Smooth muscle cell (in vitro differentiated cells): Measurements from ENCODE around the gene FHIT. TPM values are rescaled to one million over a fixed set of nuclear protein-coding genes. Genes with fewer than 3 reads are reported as not detected.

ENCODE experiments used
- DNase-seq: peaks from one replicate; lab custom pipeline; 2025; ENCODE audit not compliant: unreplicated experiment; lab: John Stamatoyannopoulos, UW
- H2AFZ ChIP-seq: fragments of 200-600 bp; sonication (generic); 2 replicates; pipeline ENCODE4 v1.6.0; 2016; ENCODE audit warnings: antibody characterized with exemption, low read depth, mild to moderate bottlenecking
- H3F3A ChIP-seq: fragments of 200-600 bp; sonication (generic); 2 replicates; pipeline ENCODE4 v1.6.0; 2017; ENCODE audit warnings: antibody characterized with exemption, low read depth
- H3K27ac ChIP-seq: fragments of 200-600 bp; sonication (generic); 2 replicates; pipeline ENCODE4 v1.5.1; 2016; ENCODE audit warnings: low read depth, mild to moderate bottlenecking
- H3K27me3 ChIP-seq: fragments of 200-600 bp; sonication (generic); 2 replicates; pipeline ENCODE4 v1.6.1; 2016; ENCODE audit warnings: low read depth, mild to moderate bottlenecking
- H3K36me3 ChIP-seq: fragments of 200-600 bp; sonication (generic); 2 replicates; pipeline ENCODE4 v1.5.1; 2016; ENCODE audit warnings: low read depth
- H3K4me1 ChIP-seq: fragments of 200-600 bp; sonication (generic); 2 replicates; pipeline ENCODE4 v1.5.1; 2016; ENCODE audit warnings: low read depth
- H3K4me2 ChIP-seq: fragments of 200-600 bp; sonication (generic); 2 replicates; pipeline ENCODE4 v1.6.0; 2016; ENCODE audit warnings: mild to moderate bottlenecking
- H3K4me3 ChIP-seq: fragments of 200-600 bp; sonication (generic); 2 replicates; pipeline ENCODE4 v1.5.1; 2016; ENCODE audit warnings: mild to moderate bottlenecking
- H3K79me2 ChIP-seq: fragments of 200-600 bp; sonication (generic); 2 replicates; pipeline ENCODE4 v1.6.0; 2016; ENCODE audit warnings: low read depth, mild to moderate bottlenecking
- H3K9ac ChIP-seq: fragments of 200-600 bp; sonication (generic); 2 replicates; pipeline ENCODE4 v1.6.0; 2016; ENCODE audit warnings: low read depth
- H3K9me3 ChIP-seq: fragments of 200-600 bp; sonication (generic); replicated peaks from 2 replicates; pipeline ENCODE4 v1.5.1; 2016; ENCODE audit warnings: low read depth
- H4K20me1 ChIP-seq: fragments of 200-600 bp; sonication (generic); 2 replicates; pipeline ENCODE4 v1.6.0; 2016; ENCODE audit warnings: low read depth
- WGBS: methylation state at CpG from one replicate; pipeline ENCODE4 v1.1.7; 2016; ENCODE audit warnings: low lambda C conversion rate; 5-methylcytosine and 5-hydroxymethylcytosine counted together
- polyA plus RNA-seq: library from polyadenylated mRNA; unstranded; fragments of >200 nt; fragmentation: Nextera tagmentation; extraction: Ambion mirVana; gene quantifications from 2 replicates; pipeline ENCODE4 v1.2.1, GENCODE V29; 2016
- total RNA-seq: library from RNA; depleted of rRNA; stranded (reverse); fragments of >200 nt; gene quantifications from 2 replicates; pipeline ENCODE4 v1.2.3, GENCODE V29; 2014
- TF ChIP-seq, protein P1 (sequence below): fragments of 200-600 bp; sonication (generic); IDR thresholded peaks from 2 replicates; pipeline ENCODE4 v1.5.1; 2017; ENCODE audit warnings: borderline replicate concordance, mild to moderate bottlenecking, antibody characterized with exemption; ENCODE audit not compliant: insufficient read depth, poor library complexity, severe bottlenecking

FHIT gene
- total and polyA plus RNA-seq, 2 experiments from 2014 or later = 5.9 to 6.7 TPM

DNA sequence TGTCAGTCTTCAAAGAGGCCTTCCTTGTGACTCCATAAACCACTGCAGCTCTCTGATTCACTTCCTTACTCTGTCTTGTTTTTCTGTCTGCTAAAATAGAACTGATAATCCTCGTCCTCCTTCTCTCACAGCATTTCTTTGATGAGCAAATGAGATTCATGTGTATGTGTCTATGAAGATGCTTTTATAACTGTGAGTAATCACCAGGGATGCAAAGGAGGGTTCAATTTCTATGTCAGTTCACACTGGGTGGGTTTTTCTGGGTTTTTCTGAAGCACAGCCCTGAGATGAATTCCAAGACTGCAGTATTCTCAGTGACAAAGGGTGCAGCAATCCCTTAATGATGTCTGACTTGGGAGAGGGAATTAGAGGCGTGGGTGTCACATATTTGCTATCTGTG is 1454.8 kb downstream of the FHIT start:
- H3K36me3 ChIP-seq = no peaks in the 10 kb centered on the region
- H3K79me2 ChIP-seq = no peaks in the 10 kb centered on the region
- H3K9me3 ChIP-seq = no peaks in the 10 kb centered on the region
- H3K9ac ChIP-seq = peak overlapping the region; percentile 62
- no peak for DNase-seq
- H2AFZ ChIP-seq = peak overlapping the region; percentile 15
- H3K4me1 ChIP-seq = peaks cover 23% of the 10 kb centered on the region
- H3K4me2 ChIP-seq = peak overlapping the region; percentile 25
- no peak overlapping the region for H3K4me3 ChIP-seq
- 30% methylated on average over 2 of the region's 2 CpGs for WGBS
- H3K27ac ChIP-seq = peak overlapping the region; percentile 96
- no peaks in the 10 kb centered on the region for H4K20me1 ChIP-seq
- H3F3A ChIP-seq = no peaks in the 10 kb centered on the region
- H3K27me3 ChIP-seq = no peaks in the 10 kb centered on the region
- TF ChIP-seq, protein P1, sequence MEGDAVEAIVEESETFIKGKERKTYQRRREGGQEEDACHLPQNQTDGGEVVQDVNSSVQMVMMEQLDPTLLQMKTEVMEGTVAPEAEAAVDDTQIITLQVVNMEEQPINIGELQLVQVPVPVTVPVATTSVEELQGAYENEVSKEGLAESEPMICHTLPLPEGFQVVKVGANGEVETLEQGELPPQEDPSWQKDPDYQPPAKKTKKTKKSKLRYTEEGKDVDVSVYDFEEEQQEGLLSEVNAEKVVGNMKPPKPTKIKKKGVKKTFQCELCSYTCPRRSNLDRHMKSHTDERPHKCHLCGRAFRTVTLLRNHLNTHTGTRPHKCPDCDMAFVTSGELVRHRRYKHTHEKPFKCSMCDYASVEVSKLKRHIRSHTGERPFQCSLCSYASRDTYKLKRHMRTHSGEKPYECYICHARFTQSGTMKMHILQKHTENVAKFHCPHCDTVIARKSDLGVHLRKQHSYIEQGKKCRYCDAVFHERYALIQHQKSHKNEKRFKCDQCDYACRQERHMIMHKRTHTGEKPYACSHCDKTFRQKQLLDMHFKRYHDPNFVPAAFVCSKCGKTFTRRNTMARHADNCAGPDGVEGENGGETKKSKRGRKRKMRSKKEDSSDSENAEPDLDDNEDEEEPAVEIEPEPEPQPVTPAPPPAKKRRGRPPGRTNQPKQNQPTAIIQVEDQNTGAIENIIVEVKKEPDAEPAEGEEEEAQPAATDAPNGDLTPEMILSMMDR = no peak

- peak overlapping the region; percentile 15 for H2AFZ ChIP-seq
- WGBS = 96% methylated on average over 7 of the region's 7 CpGs
- H3K27me3 ChIP-seq = no peaks in the 10 kb centered on the region
- H3K27ac ChIP-seq = peak overlapping the region; percentile 96
- TF ChIP-seq, protein P1 = no peak
- no peaks in the 10 kb centered on the region for H3K36me3 ChIP-seq
- H3K4me3 ChIP-seq = no peak overlapping the region
- H3F3A ChIP-seq = no peaks in the 10 kb centered on the region
- H4K20me1 ChIP-seq = no peaks in the 10 kb centered on the region
- H3K4me1 ChIP-seq = peaks cover 17% of the 10 kb centered on the region
- peak overlapping the region; percentile 37 for H3K4me2 ChIP-seq
- no peak for DNase-seq
- peak overlapping the region; percentile 62 for H3K9ac ChIP-seq
- no peaks in the 10 kb centered on the region for H3K9me3 ChIP-seq
- H3K79me2 ChIP-seq = no peaks in the 10 kb centered on the region
These were observed 1455.5 kb downstream of the FHIT start for GRCh38 chr3:59795756-59796155.

GRCh38 chr3:59793976-59794375 is 1457.3 kb downstream of the FHIT start:
- H3K4me1 ChIP-seq = peaks cover 16% of the 10 kb centered on the region
- no peaks in the 10 kb centered on the region for H3K9me3 ChIP-seq
- WGBS = 51% methylated on average over 12 of the region's 12 CpGs
- peak overlapping the region; percentile 31 for H3K9ac ChIP-seq
- H3F3A ChIP-seq = no peaks in the 10 kb centered on the region
- no peak overlapping the region for H3K4me2 ChIP-seq
- H3K27ac ChIP-seq = peak overlapping the region; percentile 96
- H3K27me3 ChIP-seq = no peaks in the 10 kb centered on the region
- DNase-seq = no peak
- no peak overlapping the region for H2AFZ ChIP-seq
- no peaks in the 10 kb centered on the region for H3K36me3 ChIP-seq
- no peaks in the 10 kb centered on the region for H4K20me1 ChIP-seq
- no peaks in the 10 kb centered on the region for H3K79me2 ChIP-seq
- TF ChIP-seq, protein P1 = no peak
- no peak overlapping the region for H3K4me3 ChIP-seq

- H3K27me3 ChIP-seq = no peaks in the 10 kb centered on the region
- peak overlapping the region; percentile 32 for H3K27ac ChIP-seq
- H3F3A ChIP-seq = no peaks in the 10 kb centered on the region
- H2AFZ ChIP-seq = no peak overlapping the region
- H4K20me1 ChIP-seq = no peaks in the 10 kb centered on the region
- H3K4me3 ChIP-seq = no peak overlapping the region
- no peaks in the 10 kb centered on the region for H3K9me3 ChIP-seq
- TF ChIP-seq, protein P1 = no peak
- no peaks in the 10 kb centered on the region for H3K79me2 ChIP-seq
- H3K36me3 ChIP-seq = no peaks in the 10 kb centered on the region
- 65% methylated on average over 3 of the region's 3 CpGs for WGBS
- peaks cover 14% of the 10 kb centered on the region for H3K4me1 ChIP-seq
- no peak overlapping the region for H3K9ac ChIP-seq
- DNase-seq = no peak
- no peak overlapping the region for H3K4me2 ChIP-seq
These were observed 1459.4 kb downstream of the FHIT start for GRCh38 chr3:59791774-59792308.
